Measurements from ENCODE around the gene ZMIZ2.
"Not testable (repeated sequence)": the region's sequence is repeated elsewhere in the genome, so short reads cannot be mapped to it uniquely, and the experiment has no call there.

Gene ZMIZ2

GRCh38 chr7:44748045-44748947, at the start of gene ZMIZ2:
TSS of gene ZMIZ2 (plus strand) at chr7:44748847. CDS start at chr7:44756250, 7,403 bp downstream.
- peak; percentile 92 to 99 (median 96) for DNase-seq

- not testable (repeated sequence) for DNase-seq
Observed at GRCh38 chr7:44699598-44699997, 49.0 kb upstream of the ZMIZ2 start.

- DNase-seq, result no peak
Observed at GRCh38 chr7:44700322-44700721, 48.3 kb upstream of the ZMIZ2 start.

- not testable (repeated sequence) for DNase-seq
Observed at GRCh38 chr7:44703391-44703790, 45.3 kb upstream of the ZMIZ2 start.

GRCh38 chr7:44703921-44704320, 44.7 kb upstream of the ZMIZ2 start:
- DNase-seq, result no peak

GRCh38 chr7:44705434-44705833, 43.2 kb upstream of the ZMIZ2 start:
- no peak for DNase-seq

- DNase-seq, result no peak
Observed at GRCh38 chr7:44706788-44707557, 41.7 kb upstream of the ZMIZ2 start.

- no peak for DNase-seq
Observed at GRCh38 chr7:44707558-44708230, 41.0 kb upstream of the ZMIZ2 start.

GRCh38 chr7:44709011-44709915, 39.4 kb upstream of the ZMIZ2 start:
- no peak for DNase-seq

- DNase-seq, result no peak
Observed at GRCh38 chr7:44709945-44710596, 38.6 kb upstream of the ZMIZ2 start.

- DNase-seq, result no peak
Observed at GRCh38 chr7:44711528-44711927, 37.1 kb upstream of the ZMIZ2 start.

GRCh38 chr7:44712012-44712411, 36.6 kb upstream of the ZMIZ2 start:
- no peak for DNase-seq

GRCh38 chr7:44713141-44713540, 35.5 kb upstream of the ZMIZ2 start:
- no peak for DNase-seq

- no peak for DNase-seq
Observed at GRCh38 chr7:44713680-44714335, 34.8 kb upstream of the ZMIZ2 start.

- no peak for DNase-seq
Observed at GRCh38 chr7:44716205-44716604, 32.4 kb upstream of the ZMIZ2 start.

- no peak for DNase-seq
Observed at GRCh38 chr7:44720301-44720700, 28.3 kb upstream of the ZMIZ2 start.

GRCh38 chr7:44724276-44724675, 24.4 kb upstream of the ZMIZ2 start:
- no peak for DNase-seq

- DNase-seq, result not testable (repeated sequence)
Observed at GRCh38 chr7:44726250-44726649, 22.4 kb upstream of the ZMIZ2 start.

GRCh38 chr7:44727158-44727936, 21.3 kb upstream of the ZMIZ2 start:
- peak; percentile 47 to 51 (median 50) for DNase-seq

- DNase-seq, result no peak
Observed at GRCh38 chr7:44727937-44728262, 20.7 kb upstream of the ZMIZ2 start.
